Right lobe of liver (tissue), 4 donors: ENCODE measurements around the gene UCN2.
"Not testable (repeated sequence)": the region's sequence is repeated elsewhere in the genome, so short reads cannot be mapped to it uniquely, and the experiment has no call there.

ENCODE experiments used
- POLR2A ChIP-seq: fragments of 450-650 bp; IDR thresholded peaks from one replicate; pipeline ENCODE4 v1.6.1; 2017; ENCODE audit warnings: antibody characterized with exemption, mild to moderate bottlenecking
- TF ChIP-seq, protein P1 (sequence below), 4 donors: fragments of 200-600 bp in 3 of 4; fragments of 450-650 bp in 1 of 4; IDR thresholded peaks; one replicate each; pipeline versions ENCODE4 v1.5.1 to v1.8.0; 2016 to 2022; ENCODE audit warnings: antibody characterized with exemption in 4 of 4, mild to moderate bottlenecking in 2 of 4
- donor health status: DM: no; HTN: no; CAD: no.
- donor health status: DM: no; HTN: no; CAD: no.
- donor health status: DM: no; HTN: yes; CAD: no.

DNA sequence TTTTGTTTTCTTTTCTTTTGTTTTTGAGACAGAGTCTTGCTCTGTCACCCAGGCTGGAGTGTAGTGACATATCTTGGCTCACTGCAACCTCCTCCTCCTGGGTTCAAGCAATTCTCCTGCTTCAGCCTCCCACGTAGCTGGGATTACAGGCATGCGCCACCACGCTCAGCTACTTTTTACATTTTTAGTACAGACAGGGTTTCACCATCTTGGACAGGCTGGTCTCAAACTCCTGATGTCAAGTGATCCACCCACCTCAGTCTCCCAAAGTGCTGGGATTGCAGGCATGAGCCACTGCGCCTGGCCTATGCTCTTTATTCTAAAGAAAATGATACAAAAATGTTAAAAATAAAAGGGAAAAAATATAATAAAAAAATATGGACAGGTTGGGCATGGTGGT is 32.9 kb downstream of the UCN2 start:
- TF ChIP-seq, protein P1, sequence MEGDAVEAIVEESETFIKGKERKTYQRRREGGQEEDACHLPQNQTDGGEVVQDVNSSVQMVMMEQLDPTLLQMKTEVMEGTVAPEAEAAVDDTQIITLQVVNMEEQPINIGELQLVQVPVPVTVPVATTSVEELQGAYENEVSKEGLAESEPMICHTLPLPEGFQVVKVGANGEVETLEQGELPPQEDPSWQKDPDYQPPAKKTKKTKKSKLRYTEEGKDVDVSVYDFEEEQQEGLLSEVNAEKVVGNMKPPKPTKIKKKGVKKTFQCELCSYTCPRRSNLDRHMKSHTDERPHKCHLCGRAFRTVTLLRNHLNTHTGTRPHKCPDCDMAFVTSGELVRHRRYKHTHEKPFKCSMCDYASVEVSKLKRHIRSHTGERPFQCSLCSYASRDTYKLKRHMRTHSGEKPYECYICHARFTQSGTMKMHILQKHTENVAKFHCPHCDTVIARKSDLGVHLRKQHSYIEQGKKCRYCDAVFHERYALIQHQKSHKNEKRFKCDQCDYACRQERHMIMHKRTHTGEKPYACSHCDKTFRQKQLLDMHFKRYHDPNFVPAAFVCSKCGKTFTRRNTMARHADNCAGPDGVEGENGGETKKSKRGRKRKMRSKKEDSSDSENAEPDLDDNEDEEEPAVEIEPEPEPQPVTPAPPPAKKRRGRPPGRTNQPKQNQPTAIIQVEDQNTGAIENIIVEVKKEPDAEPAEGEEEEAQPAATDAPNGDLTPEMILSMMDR (IDR thresholded peaks at IDR 0.05) = not testable (repeated sequence)
- not testable (repeated sequence) for TF ChIP-seq POLR2A
